ENCODE data around the gene NTHL1. TPM values are rescaled to one million over a fixed set of nuclear protein-coding genes. Genes with fewer than 3 reads are reported as not detected.
A peak's percentile ranks its signal among the peaks of the same experiment; 100 is the strongest.

The NTHL1 gene
- total RNA-seq, 2 donors from 2014 or later = 10.3 to 17.7 TPM

- Histone ChIP-seq H3K4me1 (peaks cover 0 to 37% of the 10 kb centered on the region in 2 donors), H3K27ac (no peak overlapping the region), H3K27me3 (peaks cover 16 to 26% of the 10 kb centered on the region in 2 donors), H3K9me3 (no peaks in the 10 kb centered on the region), H3K36me3 (peaks cover 12% of the 10 kb centered on the region), H3K4me3 (peak overlapping the region; percentile 21 to 31)
- DNase-seq (ENCODE audit: low spot score) = no peak
- TF ChIP-seq CTCF (IDR thresholded peaks at IDR 0.05) = no peak
These were observed 57.6 kb downstream of the NTHL1 start for GRCh38 chr16:1990101-1990350.

MicroRNAs within 50 kb of the gene (microRNA counts, 767-probe panel; counts per million panel counts)
- microRNA hsa-miR-1225-3p = 0 to 1,434 counts per million in 2 donors
- 0 to 31.0 counts per million in 2 donors for microRNA hsa-miR-1225-5p

Small RNA genes within 50 kb of the gene (microRNA-seq; reads per million reads assigned to microRNA genes)
- 0 to 0.71 reads per million in 2 donors for gene MIR1225 (ENCODE audit: borderline number of aligned reads in 2 of 2, borderline replicate concordance in 1 of 2)

Other genes with a start within 250 kb of the NTHL1 start
- 100 to 1,000 TPM; 208 to 227 TPM for gene HAGH, start 221.0 kb downstream of the NTHL1 start, total RNA-seq
- 10 to 100 TPM; 35.8 to 59.3 TPM for gene FAHD1, start 220.6 kb downstream of the NTHL1 start, total RNA-seq
- gene MEIOB, start 175.7 kb downstream of the NTHL1 start, total RNA-seq = not detected
- gene HS3ST6, start 129.4 kb downstream of the NTHL1 start, total RNA-seq = not detected
- gene MSRB1, start 104.6 kb downstream of the NTHL1 start, total RNA-seq = 10 to 100 TPM; 13.7 to 21.9 TPM
- gene RPL3L, start 93.1 kb downstream of the NTHL1 start, total RNA-seq = 10 to 100 TPM; 12.3 to 74.0 TPM
- gene NDUFB10, start 88.3 kb downstream of the NTHL1 start, total RNA-seq = 1,000 to 10,000 TPM in 1 of 2 donors, 100 to 1,000 TPM in 1; 583 to 1,046 TPM
- 1,000 to 10,000 TPM in 1 of 2 donors, 100 to 1,000 TPM in 1; 782 to 1,247 TPM for gene RPS2, start 83.0 kb downstream of the NTHL1 start, total RNA-seq
- gene RNF151, start 81.0 kb downstream of the NTHL1 start, total RNA-seq = not detected
- 10 to 100 TPM; 22.4 to 35.6 TPM for gene TBL3, start 75.8 kb downstream of the NTHL1 start, total RNA-seq
- under 1 TPM in 1 of 2 donors, not detected in 1; 0.30 TPM for gene NOXO1, start 66.4 kb downstream of the NTHL1 start, total RNA-seq
- 10 to 100 TPM; 11.9 to 12.6 TPM for gene GFER, start 63.6 kb downstream of the NTHL1 start, total RNA-seq
- gene SYNGR3, start 57.9 kb downstream of the NTHL1 start, total RNA-seq = 1 to 10 TPM in 1 of 2 donors, under 1 TPM in 1; 0.52 to 2.1 TPM
- gene ZNF598, start 38.0 kb downstream of the NTHL1 start, total RNA-seq = 10 to 100 TPM; 11.4 to 19.9 TPM
- not detected for gene NPW, start 28.0 kb downstream of the NTHL1 start, total RNA-seq
- 100 to 1,000 TPM; 187 to 213 TPM for gene NHERF2, start 20.9 kb downstream of the NTHL1 start, total RNA-seq
- gene TSC2, start 151 bp upstream of the NTHL1 start, total RNA-seq = 10 to 100 TPM; 42.4 to 43.2 TPM
- gene PKD1, start 88.1 kb upstream of the NTHL1 start, total RNA-seq = 100 to 1,000 TPM; 218 to 276 TPM
- gene RAB26, start 100.8 kb upstream of the NTHL1 start, total RNA-seq = 1 to 10 TPM in 1 of 2 donors, under 1 TPM in 1; 0.31 to 1.4 TPM
- gene TRAF7, start 107.9 kb upstream of the NTHL1 start, total RNA-seq = 10 to 100 TPM; 16.1 to 27.0 TPM
- 1 to 10 TPM; 3.5 to 4.3 TPM for gene CASKIN1, start 148.8 kb upstream of the NTHL1 start, total RNA-seq
- 10 to 100 TPM; 35.6 to 45.0 TPM for gene MLST8, start 157.6 kb upstream of the NTHL1 start, total RNA-seq
- 1 to 10 TPM; 1.2 to 1.6 TPM for gene BRICD5, start 163.0 kb upstream of the NTHL1 start, total RNA-seq
- gene PGP, start 167.0 kb upstream of the NTHL1 start, total RNA-seq = 10 to 100 TPM; 15.5 to 17.7 TPM
- 10 to 100 TPM; 10.0 to 16.7 TPM for gene E4F1, start 175.8 kb upstream of the NTHL1 start, total RNA-seq
- gene DNASE1L2, start 188.6 kb upstream of the NTHL1 start, total RNA-seq = under 1 TPM in 1 of 2 donors, not detected in 1; 0.83 TPM
- 100 to 1,000 TPM in 1 of 2 donors, 10 to 100 TPM in 1; 71.8 to 108 TPM for gene ECI1, start 203.8 kb upstream of the NTHL1 start, total RNA-seq
- gene RNPS1, start 220.3 kb upstream of the NTHL1 start, total RNA-seq = 100 to 1,000 TPM in 1 of 2 donors, 10 to 100 TPM in 1; 93.6 to 124 TPM

Measured in right atrium auricular region (tissue), 2 donors.